Measurements from ENCODE around the gene HAGH.

Gene HAGH

DNA sequence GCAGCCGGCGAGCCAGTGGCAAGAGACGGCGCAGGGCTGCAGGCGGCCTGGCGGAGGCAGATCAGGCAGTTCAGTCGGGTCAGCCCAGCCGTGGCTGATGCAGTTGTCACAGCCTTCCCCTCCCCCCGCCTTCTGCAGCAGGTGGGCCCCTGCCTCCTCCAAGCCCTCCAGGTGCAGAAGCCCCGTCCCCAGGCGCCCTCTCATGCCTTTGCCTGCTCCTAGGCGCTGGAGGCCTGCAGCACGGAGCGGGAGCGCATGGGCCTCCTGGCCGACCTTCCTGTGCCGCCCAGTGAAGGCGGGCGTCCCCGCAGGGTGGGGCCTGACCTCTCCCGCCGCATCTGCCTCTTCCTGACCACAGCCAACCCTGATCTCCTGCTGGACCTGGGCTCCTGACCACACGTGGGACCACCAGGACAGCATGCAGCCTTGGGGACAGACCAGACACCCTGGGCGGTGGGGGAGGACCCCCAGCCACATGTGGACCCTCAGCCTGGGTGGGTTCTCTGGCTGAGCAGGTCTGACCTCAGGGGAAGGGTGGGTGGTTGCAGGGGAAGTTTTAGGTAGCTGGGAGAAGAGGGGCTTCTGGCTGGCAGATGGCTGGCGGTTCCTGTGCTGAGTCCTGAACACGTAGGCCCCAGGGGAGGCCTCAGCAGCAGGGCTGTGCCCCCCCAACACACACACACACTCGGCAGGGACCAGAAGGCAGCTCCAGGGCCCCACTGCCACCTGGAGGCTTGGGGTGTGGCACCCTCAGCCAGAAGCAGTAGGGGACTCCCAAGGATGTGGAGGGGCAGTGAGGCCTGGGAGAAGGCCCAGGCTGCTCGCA lies 50.6 kb downstream of the HAGH start:
- H3K4me3 ChIP-seq (ENCODE audit: low read length), result no peak overlapping the region
- no peaks in the 10 kb centered on the region for H3K27me3 ChIP-seq (ENCODE audit: control insufficient read depth, low read length)
- H3K9me2 ChIP-seq (replicated peaks; ENCODE audit: control insufficient read depth, low read length), result no peaks in the 10 kb centered on the region
- peaks cover 14% of the 10 kb centered on the region for H3K4me1 ChIP-seq (ENCODE audit: control insufficient read depth, low read length)
- TF ChIP-seq, protein P1, sequence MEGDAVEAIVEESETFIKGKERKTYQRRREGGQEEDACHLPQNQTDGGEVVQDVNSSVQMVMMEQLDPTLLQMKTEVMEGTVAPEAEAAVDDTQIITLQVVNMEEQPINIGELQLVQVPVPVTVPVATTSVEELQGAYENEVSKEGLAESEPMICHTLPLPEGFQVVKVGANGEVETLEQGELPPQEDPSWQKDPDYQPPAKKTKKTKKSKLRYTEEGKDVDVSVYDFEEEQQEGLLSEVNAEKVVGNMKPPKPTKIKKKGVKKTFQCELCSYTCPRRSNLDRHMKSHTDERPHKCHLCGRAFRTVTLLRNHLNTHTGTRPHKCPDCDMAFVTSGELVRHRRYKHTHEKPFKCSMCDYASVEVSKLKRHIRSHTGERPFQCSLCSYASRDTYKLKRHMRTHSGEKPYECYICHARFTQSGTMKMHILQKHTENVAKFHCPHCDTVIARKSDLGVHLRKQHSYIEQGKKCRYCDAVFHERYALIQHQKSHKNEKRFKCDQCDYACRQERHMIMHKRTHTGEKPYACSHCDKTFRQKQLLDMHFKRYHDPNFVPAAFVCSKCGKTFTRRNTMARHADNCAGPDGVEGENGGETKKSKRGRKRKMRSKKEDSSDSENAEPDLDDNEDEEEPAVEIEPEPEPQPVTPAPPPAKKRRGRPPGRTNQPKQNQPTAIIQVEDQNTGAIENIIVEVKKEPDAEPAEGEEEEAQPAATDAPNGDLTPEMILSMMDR (IDR thresholded peaks at IDR 0.05; ENCODE audit: low read depth, low read length, poor library complexity, severe bottlenecking), result no peak
- H3F3A ChIP-seq (ENCODE audit: control insufficient read depth, insufficient read depth), result peaks cover 8% of the 10 kb centered on the region; the same call in 1 of the 2 replicates
- H3K9me3 ChIP-seq (ENCODE audit: control insufficient read depth, insufficient read depth, low read length), result no peaks in the 10 kb centered on the region
- no peak overlapping the region for H3K27ac ChIP-seq (ENCODE audit: low read depth, low read length)
- peaks cover 46% of the 10 kb centered on the region for H3K79me2 ChIP-seq (ENCODE audit: control insufficient read depth, low read length)
- H3K36me3 ChIP-seq (ENCODE audit: control insufficient read depth, low read length), result peaks cover 56% of the 10 kb centered on the region
- no peaks in the 10 kb centered on the region for H4K20me1 ChIP-seq (ENCODE audit: control insufficient read depth, insufficient read depth, low read depth, low read length)
- no peak overlapping the region for H3K4me2 ChIP-seq (ENCODE audit: low read length)

DNA sequence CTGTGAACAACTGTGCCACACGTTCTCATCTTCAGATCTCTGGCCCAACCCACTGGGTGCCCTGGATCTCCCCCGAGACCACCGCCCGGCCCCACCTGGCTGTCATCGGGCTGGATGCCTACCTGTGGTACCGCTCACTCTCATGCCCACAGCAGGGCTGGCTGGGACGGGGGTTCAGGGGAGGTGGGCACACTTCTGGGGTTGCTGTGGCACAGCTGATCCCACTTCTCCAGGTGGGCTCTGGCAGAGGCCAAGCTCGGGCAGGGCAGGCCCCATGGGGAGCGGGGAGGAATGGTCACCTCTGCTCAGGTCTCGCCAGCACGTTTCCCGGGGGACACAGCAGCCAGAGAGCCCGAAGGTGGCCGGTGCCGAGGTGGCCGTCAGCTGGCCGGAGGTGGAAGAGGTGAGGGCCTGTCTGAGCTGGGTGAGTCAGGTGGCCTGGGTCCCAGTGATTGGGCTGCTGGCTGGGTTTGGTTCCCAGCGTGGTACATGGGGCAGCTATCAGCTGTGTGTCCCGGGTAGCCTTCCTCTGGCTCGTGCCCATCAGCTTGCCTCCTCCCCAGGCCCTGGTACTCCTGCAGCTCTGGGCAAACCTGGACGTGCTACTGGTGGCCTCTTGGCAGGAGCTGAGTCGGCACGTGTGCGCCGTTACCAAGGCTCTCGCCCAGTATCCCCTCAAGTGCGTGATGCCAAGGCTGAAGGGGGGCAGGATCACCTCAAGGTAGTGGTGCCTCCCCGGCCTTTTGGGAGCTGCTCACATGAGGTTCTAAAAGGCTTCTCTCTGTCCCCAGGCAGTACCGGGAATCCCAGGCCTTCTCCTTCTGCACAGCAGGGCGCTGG lies 51.4 kb downstream of the HAGH start:
- Histone ChIP-seq H3K4me2 (ENCODE audit: low read length) (peak overlapping the region; percentile 96; the same call in 1 of the 2 replicates), H3K4me3 (ENCODE audit: low read length) (no peak overlapping the region), H3K27ac (ENCODE audit: low read depth, low read length) (no peak overlapping the region), H3F3A (ENCODE audit: control insufficient read depth, insufficient read depth) (peaks cover 11% of the 10 kb centered on the region), H3K9me3 (ENCODE audit: control insufficient read depth, insufficient read depth, low read length) (no peaks in the 10 kb centered on the region), H3K27me3 (ENCODE audit: control insufficient read depth, low read length) (no peaks in the 10 kb centered on the region), H4K20me1 (ENCODE audit: control insufficient read depth, insufficient read depth, low read depth, low read length) (no peaks in the 10 kb centered on the region), H3K4me1 (ENCODE audit: control insufficient read depth, low read length) (peaks cover 19% of the 10 kb centered on the region), H3K79me2 (ENCODE audit: control insufficient read depth, low read length) (peaks cover 52% of the 10 kb centered on the region), H3K9me2 (replicated peaks; ENCODE audit: control insufficient read depth, low read length) (no peaks in the 10 kb centered on the region), H3K36me3 (ENCODE audit: control insufficient read depth, low read length) (peaks cover 60% of the 10 kb centered on the region)
- no peak for TF ChIP-seq EZH2phosphoT487 (IDR thresholded peaks at IDR 0.05; ENCODE audit: borderline replicate concordance, low read length)
- TF ChIP-seq, protein P1 (IDR thresholded peaks at IDR 0.05; ENCODE audit: low read depth, low read length, poor library complexity, severe bottlenecking), result no peak

DNA sequence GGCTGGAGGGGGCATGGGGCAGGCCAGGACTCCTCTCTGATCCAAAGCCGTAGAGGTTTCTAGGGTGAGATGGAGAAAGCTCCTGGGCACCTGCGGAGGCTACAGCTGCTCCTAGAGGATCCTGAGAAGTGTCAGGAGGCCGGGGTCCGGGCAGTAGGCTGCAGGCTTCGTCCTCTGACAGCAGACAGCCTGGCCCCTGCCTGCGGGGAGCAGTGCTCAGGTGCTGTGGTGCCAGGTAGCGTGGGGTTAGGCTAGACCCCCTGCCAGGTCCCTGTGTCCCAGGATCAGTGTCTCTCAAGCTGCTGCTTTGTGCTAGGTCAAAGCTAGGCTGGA lies 52.2 kb downstream of the HAGH start:
- Histone ChIP-seq H3K9me2 (replicated peaks; ENCODE audit: control insufficient read depth, low read length) (no peaks in the 10 kb centered on the region), H3F3A (ENCODE audit: control insufficient read depth, insufficient read depth) (peaks cover 15% of the 10 kb centered on the region), H3K9me3 (ENCODE audit: control insufficient read depth, insufficient read depth, low read length) (no peaks in the 10 kb centered on the region), H3K4me1 (ENCODE audit: control insufficient read depth, low read length) (peaks cover 23% of the 10 kb centered on the region), H4K20me1 (ENCODE audit: control insufficient read depth, insufficient read depth, low read depth, low read length) (no peaks in the 10 kb centered on the region), H3K4me3 (ENCODE audit: low read length) (peak overlapping the region; percentile 99), H3K4me2 (ENCODE audit: low read length) (peak overlapping the region; percentile 96), H3K27ac (ENCODE audit: low read depth, low read length) (no peak overlapping the region), H3K27me3 (ENCODE audit: control insufficient read depth, low read length) (no peaks in the 10 kb centered on the region), H3K36me3 (ENCODE audit: control insufficient read depth, low read length) (peaks cover 65% of the 10 kb centered on the region), H3K79me2 (ENCODE audit: control insufficient read depth, low read length) (peaks cover 53% of the 10 kb centered on the region)
- TF ChIP-seq, protein P1 (IDR thresholded peaks at IDR 0.05; ENCODE audit: low read depth, low read length, poor library complexity, severe bottlenecking), result no peak
- TF ChIP-seq EZH2phosphoT487 (IDR thresholded peaks at IDR 0.05; ENCODE audit: borderline replicate concordance, low read length), result no peak

All from DOHH2 (cell line).